KOPT-K1 (cell line): Measurements from ENCODE around the gene SRSF12.

Experiments
- H3K27ac ChIP-seq: fragments of 200-600 bp; sonication (generic); 2 replicates; pipeline ENCODE4 v1.5.1; 2016; ENCODE audit warnings: antibody characterized with exemption, mild to moderate bottlenecking, low read depth, low read length; ENCODE audit not compliant: poor library complexity, severe bottlenecking
- H3K36me3 ChIP-seq: fragments of 200-600 bp; sonication (generic); 2 replicates; pipeline ENCODE4 v1.5.1; 2017; ENCODE audit warnings: antibody characterized with exemption, mild to moderate bottlenecking, low read length, moderate library complexity; ENCODE audit not compliant: insufficient read depth
- H3K9me3 ChIP-seq: fragments of 200-600 bp; sonication (generic); 2 replicates; pipeline ENCODE4 v1.5.1; 2017; ENCODE audit warnings: antibody characterized with exemption, low read length, mild to moderate bottlenecking; ENCODE audit not compliant: insufficient read depth, poor library complexity, severe bottlenecking

SRSF12 gene

GRCh38 chr6:89117211-89118108, at the start of gene SRSF12:
TSS of gene SRSF12 (minus strand) at chr6:89118071. CDS start at chr6:89117887, 184 bp downstream.
- Histone ChIP-seq H3K9me3 (no peaks in the 10 kb centered on the region), H3K36me3 (no peaks in the 10 kb centered on the region), H3K27ac (no peak within 1 kb of the TSS)

GRCh38 chr6:89162047-89162371, 44.1 kb upstream of the SRSF12 start:
- no peak overlapping the region for H3K27ac ChIP-seq
- H3K36me3 ChIP-seq: peaks cover 89% of the 10 kb centered on the region

GRCh38 chr6:89161326-89162046, 43.6 kb upstream of the SRSF12 start:
- peaks cover 91% of the 10 kb centered on the region for H3K36me3 ChIP-seq
- H3K9me3 ChIP-seq: no peaks in the 10 kb centered on the region
- no peak overlapping the region for H3K27ac ChIP-seq

More at GRCh38 chr6:89162047-89162371, 44.1 kb upstream of the SRSF12 start:
- no peaks in the 10 kb centered on the region for H3K9me3 ChIP-seq

GRCh38 chr6:89160331-89161092, 42.6 kb upstream of the SRSF12 start:
- Histone ChIP-seq H3K36me3 (peaks cover 94% of the 10 kb centered on the region), H3K9me3 (no peaks in the 10 kb centered on the region), H3K27ac (no peak overlapping the region)

GRCh38 chr6:89154131-89154530, 36.3 kb upstream of the SRSF12 start:
- no peaks in the 10 kb centered on the region for H3K9me3 ChIP-seq
- H3K27ac ChIP-seq: no peak overlapping the region
- peaks cover 87% of the 10 kb centered on the region for H3K36me3 ChIP-seq

GRCh38 chr6:89148016-89148750, 30.3 kb upstream of the SRSF12 start:
- no peaks in the 10 kb centered on the region for H3K9me3 ChIP-seq
- H3K27ac ChIP-seq: no peak overlapping the region
- H3K36me3 ChIP-seq: peaks cover 46% of the 10 kb centered on the region

GRCh38 chr6:89146718-89147700, 29.1 kb upstream of the SRSF12 start:
- Histone ChIP-seq H3K9me3 (no peaks in the 10 kb centered on the region), H3K27ac (peak overlapping the region; percentile 71), H3K36me3 (peaks cover 34% of the 10 kb centered on the region)

GRCh38 chr6:89145956-89146717, 28.3 kb upstream of the SRSF12 start, which contains the start of gene PM20D2:
TSS of gene PM20D2 (plus strand) at chr6:89146055. CDS start at chr6:89146145, 90 bp downstream.
- Histone ChIP-seq H3K27ac (peak within 1 kb of the TSS; percentile 71), H3K9me3 (no peaks in the 10 kb centered on the region), H3K36me3 (peaks cover 26% of the 10 kb centered on the region)

- Histone ChIP-seq H3K36me3 (peaks cover 21% of the 10 kb centered on the region), H3K27ac (peak overlapping the region; percentile 71), H3K9me3 (no peaks in the 10 kb centered on the region)
Observed at GRCh38 chr6:89145091-89145955, 27.5 kb upstream of the SRSF12 start.

- peaks cover 12% of the 10 kb centered on the region for H3K36me3 ChIP-seq
- no peak overlapping the region for H3K27ac ChIP-seq
- H3K9me3 ChIP-seq: no peaks in the 10 kb centered on the region
Observed at GRCh38 chr6:89144354-89144906, 26.6 kb upstream of the SRSF12 start.

- Histone ChIP-seq H3K36me3 (no peaks in the 10 kb centered on the region), H3K27ac (no peak overlapping the region), H3K9me3 (no peaks in the 10 kb centered on the region)
Observed at GRCh38 chr6:89140347-89141156, 22.7 kb upstream of the SRSF12 start.
